ENCODE data around the gene YWHAG.
"Not testable (repeated sequence)": the region's sequence is repeated elsewhere in the genome, so short reads cannot be mapped to it uniquely, and the experiment has no call there.

Gene YWHAG

GRCh38 chr7:76358481-76359110, at the start of gene YWHAG:
Gene YWHAG (minus strand): TSS chr7:76358991. CDS start chr7:76358808, 183 bp downstream.
- DNase-seq (ENCODE audit: low read depth in 1 of 2, low spot score in 1 of 2), result peak in 1 of 2 donors; percentile 86

GRCh38 chr7:76408121-76408560, 49.4 kb upstream of the YWHAG start:
- no peak for DNase-seq (ENCODE audit: low read depth in 1 of 2, low spot score in 1 of 2)

- DNase-seq (ENCODE audit: low read depth in 1 of 2, low spot score in 1 of 2), result no peak
These were observed 48.9 kb upstream of the YWHAG start for GRCh38 chr7:76407718-76408117.

DNA sequence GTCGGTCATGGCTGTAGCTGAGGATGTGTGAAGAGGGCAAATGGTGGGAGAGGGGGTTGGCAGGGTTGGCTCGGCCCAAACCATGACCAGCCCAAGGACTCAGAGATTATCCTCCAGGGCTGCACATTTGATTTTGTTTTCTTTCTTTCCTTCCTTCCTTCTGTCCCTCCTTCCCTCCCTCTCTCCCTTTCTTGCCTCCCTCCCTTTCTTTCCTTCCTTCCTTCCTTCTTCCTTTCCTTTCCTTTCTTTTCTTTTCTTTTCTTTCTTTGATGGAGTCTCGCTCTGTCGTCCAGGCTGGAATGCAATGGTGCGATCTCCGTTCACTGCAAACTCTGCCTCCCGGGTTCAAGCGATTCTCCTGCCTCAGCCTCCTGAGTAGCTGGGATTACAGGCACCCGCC, 46.9 kb upstream of the YWHAG start:
- DNase-seq (ENCODE audit: low read depth in 1 of 2, low spot score in 1 of 2), result no peak

DNA sequence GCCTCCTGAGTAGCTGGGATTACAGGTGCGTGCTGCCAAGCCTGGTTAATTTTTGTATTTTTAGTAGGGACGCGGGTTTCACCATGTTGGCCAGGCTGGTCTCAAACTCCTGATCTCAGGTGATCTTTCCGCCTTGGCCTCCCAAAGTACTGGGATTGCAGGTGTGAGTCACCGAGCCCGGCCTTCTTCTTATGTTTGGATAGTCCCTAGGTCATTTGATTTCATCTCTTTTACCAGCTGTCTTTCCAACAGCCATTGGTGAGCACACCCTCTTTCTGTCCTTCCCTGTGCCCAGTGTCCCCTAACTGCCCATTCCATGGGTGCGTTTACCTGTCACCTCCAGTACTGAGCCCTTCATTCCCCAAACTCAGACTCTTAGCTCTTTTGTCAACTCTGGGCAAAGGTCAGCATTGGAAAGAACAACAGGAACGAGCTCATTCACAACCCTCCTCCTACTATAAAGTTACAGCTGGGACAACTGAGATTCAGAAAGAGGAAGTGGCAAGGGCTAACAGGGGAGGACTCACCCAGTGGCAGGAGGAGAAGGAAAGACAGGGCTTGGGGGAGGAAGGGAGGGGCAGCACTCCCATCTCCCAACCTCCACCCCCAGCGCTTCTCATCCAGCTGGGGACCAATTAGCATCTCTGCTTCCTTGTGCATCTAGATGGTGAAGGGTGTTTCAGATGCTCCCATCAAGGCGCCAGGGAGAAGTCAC, 45.1 kb upstream of the YWHAG start:
- no peak for DNase-seq (ENCODE audit: low read depth in 1 of 2, low spot score in 1 of 2)

GRCh38 chr7:76403097-76403496, 44.3 kb upstream of the YWHAG start:
- not testable (repeated sequence) for DNase-seq (ENCODE audit: low read depth in 1 of 2, low spot score in 1 of 2)

GRCh38 chr7:76400248-76400647, 41.5 kb upstream of the YWHAG start:
- no peak for DNase-seq (ENCODE audit: low read depth in 1 of 2, low spot score in 1 of 2)

DNA sequence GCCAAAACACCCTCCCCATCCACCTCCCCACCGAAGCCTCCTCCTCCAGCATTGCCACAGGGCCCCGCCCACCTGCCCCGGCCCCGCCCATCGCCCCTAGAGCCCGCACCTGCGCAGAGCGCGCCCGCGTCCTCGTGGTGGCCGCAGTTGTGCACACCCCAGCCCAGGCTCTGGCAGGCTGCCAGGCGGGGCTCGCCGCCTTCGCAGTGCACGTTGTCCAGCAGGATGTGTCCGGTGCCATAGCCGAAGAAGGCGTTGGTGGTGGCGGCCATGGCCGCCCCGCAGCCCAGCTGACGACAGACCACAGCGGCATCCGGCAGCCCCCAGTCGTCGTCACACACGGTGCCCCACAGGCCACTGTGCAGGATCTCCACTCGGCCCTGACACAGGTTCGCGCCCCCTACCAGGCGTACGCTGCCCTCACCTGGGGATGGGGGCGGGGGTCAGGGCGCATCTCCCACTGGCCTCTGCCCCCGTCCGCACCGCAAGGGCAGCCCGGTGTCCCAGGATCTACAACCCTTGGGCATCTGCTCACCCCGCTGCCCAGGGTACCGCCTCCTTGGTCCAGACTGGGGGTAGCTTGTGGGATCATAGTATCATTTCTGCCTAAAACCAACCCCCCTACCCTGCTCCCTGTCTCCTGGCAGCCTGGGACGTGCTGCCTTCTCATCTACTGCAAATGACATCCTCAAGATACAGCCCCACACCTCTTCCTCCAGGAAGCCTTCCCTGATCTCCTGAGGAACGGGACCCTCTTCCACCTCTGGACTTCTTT, 38.8 kb upstream of the YWHAG start:
- DNase-seq (ENCODE audit: low read depth in 1 of 2, low spot score in 1 of 2), result peak; percentile 76 to 78

DNA sequence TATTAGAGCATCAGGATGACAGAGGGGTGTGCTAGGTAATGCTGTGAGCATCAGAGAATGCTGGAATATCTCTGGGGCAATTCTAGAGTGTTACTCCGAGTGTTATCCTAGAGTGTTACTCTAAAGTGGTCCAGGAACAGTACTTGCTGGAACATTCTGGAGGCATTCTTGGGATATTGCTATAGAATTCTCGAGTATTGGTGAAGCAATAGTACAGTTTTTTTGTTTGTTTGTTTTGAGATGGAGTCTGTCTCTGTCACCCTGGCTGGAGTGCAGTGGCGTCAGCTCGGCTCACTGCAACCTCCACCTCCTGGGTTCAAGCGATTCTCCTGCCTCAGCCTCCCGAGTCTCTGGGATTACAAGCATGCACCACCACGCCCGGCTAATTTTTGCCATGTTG, 38.1 kb upstream of the YWHAG start:
- DNase-seq (ENCODE audit: low read depth in 1 of 2, low spot score in 1 of 2), result no peak

DNA sequence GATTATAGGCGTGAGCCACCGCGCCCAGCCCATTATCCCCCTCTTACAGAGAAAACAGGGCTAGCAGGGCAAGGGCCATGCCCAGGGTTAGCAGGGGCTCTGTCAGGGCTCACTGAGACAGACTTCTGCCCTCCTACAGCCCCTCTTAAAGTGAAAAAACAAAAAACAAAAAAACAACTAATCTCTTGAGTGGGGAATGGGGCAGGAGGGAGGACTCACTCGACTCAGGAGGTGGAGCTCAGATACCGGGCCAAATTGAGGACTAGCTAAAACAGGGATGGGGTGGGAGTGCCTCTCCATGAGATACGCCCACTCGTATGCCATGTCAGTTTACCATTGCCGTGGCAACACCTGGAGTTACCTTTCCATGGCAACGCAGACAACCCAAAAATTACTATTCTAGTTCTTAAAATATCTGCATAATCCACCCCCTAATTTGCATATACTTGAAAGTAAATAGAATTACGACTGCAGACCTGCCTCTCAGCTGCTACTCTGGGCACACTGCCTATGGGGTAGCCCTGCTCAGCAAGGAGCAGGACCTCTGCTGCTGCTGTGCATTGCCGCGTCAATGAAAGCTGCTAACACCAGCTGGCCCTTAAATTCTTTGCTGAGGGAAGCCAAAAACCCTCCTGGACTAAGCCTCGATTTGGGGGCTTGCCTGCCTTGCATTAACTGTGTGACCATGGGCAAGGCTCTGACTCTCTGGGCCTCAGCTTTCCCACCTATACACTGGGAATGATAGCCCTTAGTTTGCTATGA, 37.4 kb upstream of the YWHAG start:
- DNase-seq (ENCODE audit: low read depth in 1 of 2, low spot score in 1 of 2), result no peak

DNA sequence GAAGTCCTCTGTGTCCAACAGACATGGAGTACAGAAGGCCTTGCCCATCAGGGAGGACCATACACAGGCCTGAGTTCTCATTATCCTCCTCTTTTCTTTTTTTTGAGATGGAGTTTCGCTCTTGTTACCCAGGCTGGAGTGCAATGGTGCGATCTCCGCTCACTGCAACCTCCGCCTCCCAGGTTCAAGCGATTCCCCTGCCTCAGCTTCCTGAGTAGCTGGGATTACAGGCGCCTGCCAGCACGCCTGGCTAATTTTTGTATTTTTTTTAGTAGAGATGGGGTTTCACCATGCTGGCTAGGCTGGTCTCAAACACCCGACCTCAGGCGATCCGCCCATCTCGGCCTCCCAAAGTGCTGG, 36.8 kb upstream of the YWHAG start:
- DNase-seq (ENCODE audit: low read depth in 1 of 2, low spot score in 1 of 2), result not testable (repeated sequence)

GRCh38 chr7:76394957-76395356, 36.2 kb upstream of the YWHAG start:
- no peak for DNase-seq (ENCODE audit: low read depth in 1 of 2, low spot score in 1 of 2)

- peak; percentile 80 to 83 for DNase-seq (ENCODE audit: low read depth in 1 of 2, low spot score in 1 of 2)
These were observed 34.6 kb upstream of the YWHAG start for GRCh38 chr7:76393116-76394031.

DNA sequence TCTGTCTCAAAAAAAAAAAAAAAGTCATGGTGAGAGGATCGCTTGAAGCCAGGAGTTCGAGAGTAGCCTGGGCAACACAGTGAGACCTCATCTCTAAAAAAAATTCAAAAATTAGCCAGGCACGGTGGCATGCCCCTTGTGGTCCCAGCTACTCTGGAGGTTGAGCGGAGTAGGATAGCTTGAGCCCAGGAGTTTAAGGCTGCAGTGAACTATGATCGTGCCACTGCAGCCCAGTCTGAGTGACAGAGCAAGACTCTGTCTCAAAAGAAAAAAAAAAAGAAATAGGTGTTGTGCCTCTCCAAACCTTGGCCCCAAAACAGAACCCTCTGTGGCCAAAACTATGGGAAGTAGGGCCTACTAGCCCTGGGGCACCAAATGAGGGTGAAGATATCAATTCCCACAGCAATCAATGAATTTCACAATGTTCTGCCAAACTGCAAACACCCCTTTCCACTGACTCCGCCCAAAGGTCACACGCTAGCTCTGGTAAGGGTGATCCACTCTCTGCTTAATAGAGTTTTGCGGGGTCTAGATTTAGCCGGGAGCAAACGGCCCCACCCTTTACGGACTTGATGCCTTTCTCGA, 33.8 kb upstream of the YWHAG start:
- no peak for DNase-seq (ENCODE audit: low read depth in 1 of 2, low spot score in 1 of 2)

DNA sequence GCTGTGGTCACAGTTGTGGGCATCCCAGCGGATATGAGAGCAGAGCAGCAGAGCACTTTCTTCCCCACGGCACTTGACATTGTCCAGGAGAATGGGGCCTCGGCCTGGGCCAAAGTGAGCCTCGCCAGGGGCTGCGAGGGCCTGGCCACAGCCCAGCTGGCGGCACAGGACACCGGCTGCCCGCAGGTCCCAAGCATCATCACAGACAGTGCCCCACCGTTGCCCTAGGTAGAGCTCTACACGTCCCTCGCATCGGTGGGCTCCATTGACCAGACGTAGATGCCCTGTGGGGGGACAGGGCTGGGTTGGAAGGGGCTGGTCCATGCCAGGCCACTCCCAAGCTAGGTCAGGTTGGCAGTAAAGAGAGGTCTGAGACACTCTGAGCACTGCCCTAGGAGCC, 31.3 kb upstream of the YWHAG start:
- no peak for DNase-seq (ENCODE audit: low read depth in 1 of 2, low spot score in 1 of 2)

DNA sequence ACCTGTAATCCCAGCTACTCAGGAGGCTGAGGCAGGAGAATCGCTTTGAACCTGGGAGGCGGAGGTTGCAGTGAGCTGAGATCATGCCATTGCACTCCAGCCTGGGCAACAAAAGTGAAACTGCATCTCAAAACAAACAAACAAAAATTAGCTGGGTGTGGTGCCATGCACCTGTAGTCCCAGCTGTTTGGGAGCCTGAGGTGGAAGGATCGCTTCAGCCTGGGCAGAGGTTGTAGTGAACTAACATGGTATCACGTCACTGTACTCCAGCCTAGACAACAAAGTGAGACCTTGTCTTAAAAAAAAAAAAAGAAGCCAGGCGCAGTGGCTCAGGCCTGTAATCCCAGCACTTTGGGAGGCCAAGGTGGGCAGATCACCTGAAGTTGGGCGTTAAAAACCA, 29.0 kb upstream of the YWHAG start:
- DNase-seq (ENCODE audit: low read depth in 1 of 2, low spot score in 1 of 2), result not testable (repeated sequence)

GRCh38 chr7:76386691-76387260, 28.0 kb upstream of the YWHAG start:
- no peak for DNase-seq (ENCODE audit: low read depth in 1 of 2, low spot score in 1 of 2)

GRCh38 chr7:76383089-76383944, 24.5 kb upstream of the YWHAG start:
- no peak for DNase-seq (ENCODE audit: low read depth in 1 of 2, low spot score in 1 of 2)

DNA sequence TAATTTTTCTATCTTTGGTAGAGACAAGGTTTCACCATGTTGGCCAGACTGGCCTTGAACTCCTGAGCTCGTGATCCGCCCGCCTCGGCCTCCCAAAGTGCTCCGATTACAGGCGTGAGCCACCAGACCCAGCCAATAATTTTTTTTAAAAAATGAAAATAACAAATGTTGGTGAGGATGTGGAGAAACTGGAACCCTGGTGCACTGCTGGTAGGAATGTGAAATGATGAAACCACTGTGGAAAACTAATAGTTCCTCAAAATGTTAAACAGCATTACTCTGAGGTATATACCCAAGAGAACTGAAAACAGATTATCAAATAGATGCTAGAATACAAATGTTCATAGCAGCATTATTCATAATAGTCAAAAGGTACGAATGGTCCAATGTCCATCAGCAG, 23.0 kb upstream of the YWHAG start:
- DNase-seq (ENCODE audit: low read depth in 1 of 2, low spot score in 1 of 2), result no peak

Measured in activated CD4-positive, alpha-beta T cell treated with anti-CD3 and anti-CD28 coated beads, Interleukin-2, amount 50 U/mL, for 24 hours (primary cell).